GM18868 (cell line): ENCODE measurements around the gene OLFM2.

Source experiments
- ATAC-seq: cut with Tn5 transposase; IDR thresholded peaks from one replicate; pipeline ENCODE4 v1.9.1; 2021; ENCODE audit warnings: mild to moderate bottlenecking, moderate library complexity; ENCODE audit not compliant: unreplicated experiment

Gene OLFM2

GRCh38 chr19:9910625-9911024 lies 25.7 kb downstream of the OLFM2 start:
- no peak for ATAC-seq

GRCh38 chr19:9909251-9909650 lies 27.1 kb downstream of the OLFM2 start:
- ATAC-seq, result no peak

DNA sequence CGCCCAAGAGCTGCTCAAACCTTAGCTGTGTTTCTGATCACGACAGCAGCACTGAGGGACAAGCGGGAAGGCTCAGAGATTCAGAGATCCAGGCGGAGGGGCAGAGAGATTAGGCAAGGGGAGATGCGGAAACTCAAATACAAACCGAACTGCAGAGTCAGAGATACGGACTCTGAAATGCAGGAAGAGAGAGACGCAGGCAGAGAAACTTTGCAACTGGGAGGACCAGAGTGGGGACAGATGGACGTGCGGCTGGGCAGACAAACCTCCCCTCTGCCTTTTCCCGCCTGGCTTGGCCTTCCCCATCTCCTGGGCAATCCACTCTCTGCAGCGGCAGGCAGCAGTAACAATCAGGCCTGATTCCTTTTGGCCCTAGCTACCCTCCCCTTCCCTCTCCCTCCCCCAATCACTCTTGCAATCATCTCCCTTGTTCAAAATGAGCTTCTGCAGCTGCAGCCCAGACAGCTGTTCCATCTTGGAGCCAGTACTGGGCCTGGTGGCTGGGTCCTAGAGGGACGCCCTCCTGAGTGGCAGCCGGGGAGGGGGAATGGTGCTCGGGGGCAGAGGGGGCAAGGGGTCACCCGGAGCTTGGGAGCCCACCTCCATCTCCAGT lies 29.7 kb downstream of the OLFM2 start:
- ATAC-seq, result no peak

- no peak for ATAC-seq
Observed at GRCh38 chr19:9903336-9903735, 33.0 kb downstream of the OLFM2 start.

GRCh38 chr19:9901642-9902041 lies 34.7 kb downstream of the OLFM2 start:
- ATAC-seq, result no peak

DNA sequence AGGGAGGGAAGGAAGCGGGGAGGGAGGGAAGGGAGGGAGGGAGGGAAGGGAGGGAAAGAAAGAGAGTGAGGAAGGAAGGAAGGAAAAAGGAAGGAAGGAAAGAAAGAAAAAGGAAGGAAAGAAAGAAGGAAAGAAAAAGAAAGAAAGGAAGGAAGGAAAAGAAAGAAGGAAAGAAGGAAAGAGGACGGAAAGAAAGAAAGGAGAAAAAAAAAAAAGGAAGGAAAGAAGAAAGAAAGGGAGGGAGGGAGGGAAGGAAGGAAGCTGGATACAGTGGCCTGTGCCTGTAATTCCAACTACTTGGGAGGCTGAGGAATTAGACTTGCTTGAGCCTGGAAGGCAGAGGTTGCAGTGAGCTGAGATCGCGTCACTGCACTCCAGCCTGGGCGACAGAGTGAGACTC lies 35.3 kb downstream of the OLFM2 start:
- ATAC-seq, result no peak

- no peak for ATAC-seq
Observed at GRCh38 chr19:9891609-9892373, 44.5 kb downstream of the OLFM2 start.

DNA sequence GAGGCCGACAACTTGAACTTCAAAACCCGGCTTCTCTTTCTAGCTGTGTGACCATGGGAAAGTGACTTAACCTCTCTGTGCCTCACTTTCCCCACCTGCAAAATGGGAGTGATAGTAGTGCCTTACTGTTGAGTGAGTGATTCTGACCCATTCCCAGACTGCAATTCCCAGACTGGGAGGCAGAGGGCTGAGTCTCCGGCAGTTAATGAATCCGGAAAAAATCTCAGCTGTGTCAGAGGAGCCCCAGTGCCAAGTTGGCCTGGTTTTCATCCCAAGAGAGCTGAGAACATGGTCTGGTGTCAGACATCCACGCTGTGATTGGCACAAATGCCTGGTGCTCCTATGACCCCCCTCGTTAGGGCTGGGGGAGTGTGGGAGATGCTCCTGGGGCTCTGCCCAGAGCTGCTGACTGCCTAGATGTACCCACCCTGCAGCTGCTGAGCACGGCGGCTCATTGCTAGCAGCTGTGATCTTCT lies 51.2 kb downstream of the OLFM2 start:
- no peak for ATAC-seq

DNA sequence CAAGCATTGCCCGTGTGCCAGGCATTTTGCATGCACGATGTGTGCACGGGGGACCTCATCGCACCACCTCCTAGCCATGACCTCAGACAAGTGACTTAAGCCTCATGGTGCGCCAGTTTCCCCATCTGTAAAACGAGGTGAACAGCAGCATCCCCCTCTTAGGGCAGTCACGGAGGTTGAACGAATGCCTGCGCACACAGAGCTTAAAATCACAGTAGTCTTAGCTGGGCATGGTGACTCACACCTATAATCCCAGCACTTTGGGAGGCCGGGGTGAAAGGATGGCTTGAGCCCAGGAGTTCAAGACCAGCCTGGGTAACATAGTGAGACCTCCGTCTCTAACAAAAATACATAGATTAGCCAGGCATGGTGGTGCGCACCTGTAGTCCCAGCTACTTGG lies 52.6 kb downstream of the OLFM2 start:
- ATAC-seq, result no peak

- no peak for ATAC-seq
Observed at GRCh38 chr19:9883231-9883758, 53.0 kb downstream of the OLFM2 start.

- ATAC-seq, result no peak
Observed at GRCh38 chr19:9881720-9882119, 54.6 kb downstream of the OLFM2 start.

- ATAC-seq, result no peak
Observed at GRCh38 chr19:9878511-9879196, 57.7 kb downstream of the OLFM2 start.

- no peak for ATAC-seq
Observed at GRCh38 chr19:9877780-9878510, 58.4 kb downstream of the OLFM2 start.

DNA sequence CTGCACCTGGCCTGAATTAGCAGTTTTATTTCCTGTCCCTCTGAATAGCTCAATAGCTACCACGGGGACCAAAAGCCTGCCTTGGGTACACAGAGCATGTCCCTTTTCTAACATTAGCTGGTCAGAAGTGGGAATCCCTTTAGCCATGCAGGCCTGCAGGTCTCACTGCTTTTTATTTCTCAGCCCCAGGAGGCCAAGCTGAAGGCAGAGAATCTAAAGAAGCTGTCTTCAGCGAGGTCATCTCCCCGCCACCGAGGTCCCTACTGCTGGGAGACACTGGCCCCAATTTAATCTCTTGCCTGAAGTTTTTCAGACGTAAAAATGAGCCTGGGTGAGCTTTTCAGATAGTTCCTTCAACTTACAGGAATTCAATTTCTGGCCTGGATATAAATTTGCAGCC lies 60.5 kb downstream of the OLFM2 start:
- ATAC-seq, result no peak

DNA sequence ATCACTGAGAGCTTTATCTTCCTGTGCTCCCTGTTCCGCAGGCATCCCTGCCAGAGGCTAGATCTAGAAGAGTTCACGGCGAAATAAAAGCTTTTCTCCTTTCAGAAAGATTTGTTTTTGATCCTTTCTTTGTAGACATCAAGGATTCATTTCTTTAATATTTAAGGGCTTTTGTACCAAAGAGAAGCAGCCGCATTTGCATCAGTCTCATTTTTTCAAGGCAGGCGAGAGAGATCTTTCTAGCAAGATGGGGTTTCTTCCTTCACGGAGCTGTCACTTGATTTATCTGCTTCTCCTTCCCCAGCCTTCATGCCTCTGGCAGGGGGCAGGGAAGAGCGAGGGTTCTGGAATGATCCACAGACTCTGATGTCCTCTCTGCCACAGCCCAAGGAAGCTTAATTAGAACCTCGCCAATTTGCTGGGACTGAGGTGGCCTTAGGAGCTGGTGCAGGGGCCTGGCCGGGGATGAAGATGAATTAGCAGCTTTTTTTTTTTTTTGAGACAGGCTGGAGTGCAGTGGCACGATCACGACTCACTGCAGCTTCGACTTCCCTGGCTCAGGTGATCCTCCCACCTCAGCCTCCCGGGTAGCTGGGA lies 61.2 kb downstream of the OLFM2 start:
- ATAC-seq, result no peak

DNA sequence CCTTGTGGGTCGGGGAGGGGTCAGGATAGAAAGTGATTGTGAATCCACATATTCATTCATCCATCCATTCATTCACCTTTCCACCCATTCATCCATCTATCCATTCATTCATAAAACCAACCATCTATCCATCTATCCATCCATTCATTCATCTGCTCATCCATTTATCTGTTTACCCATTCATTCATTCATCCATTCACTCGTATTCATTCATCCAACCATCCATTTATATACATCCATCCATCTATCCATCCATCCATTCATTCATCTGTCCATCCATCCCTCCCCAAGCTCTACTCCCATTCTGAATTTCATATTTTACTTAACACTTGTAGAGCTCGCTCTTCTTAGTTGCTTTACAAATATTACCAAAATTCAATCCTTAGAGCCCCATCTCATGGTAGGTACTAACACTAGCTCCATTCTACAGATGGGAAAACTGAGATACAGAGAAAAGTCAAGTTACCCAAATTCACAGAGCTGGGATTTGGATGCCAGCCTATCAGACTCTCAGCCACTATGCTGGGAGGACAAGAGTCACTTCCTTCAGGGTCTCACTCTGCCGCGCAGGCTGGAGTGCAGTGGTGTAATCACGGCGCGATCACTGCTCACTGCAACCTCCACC lies 63.6 kb downstream of the OLFM2 start:
- no peak for ATAC-seq

DNA sequence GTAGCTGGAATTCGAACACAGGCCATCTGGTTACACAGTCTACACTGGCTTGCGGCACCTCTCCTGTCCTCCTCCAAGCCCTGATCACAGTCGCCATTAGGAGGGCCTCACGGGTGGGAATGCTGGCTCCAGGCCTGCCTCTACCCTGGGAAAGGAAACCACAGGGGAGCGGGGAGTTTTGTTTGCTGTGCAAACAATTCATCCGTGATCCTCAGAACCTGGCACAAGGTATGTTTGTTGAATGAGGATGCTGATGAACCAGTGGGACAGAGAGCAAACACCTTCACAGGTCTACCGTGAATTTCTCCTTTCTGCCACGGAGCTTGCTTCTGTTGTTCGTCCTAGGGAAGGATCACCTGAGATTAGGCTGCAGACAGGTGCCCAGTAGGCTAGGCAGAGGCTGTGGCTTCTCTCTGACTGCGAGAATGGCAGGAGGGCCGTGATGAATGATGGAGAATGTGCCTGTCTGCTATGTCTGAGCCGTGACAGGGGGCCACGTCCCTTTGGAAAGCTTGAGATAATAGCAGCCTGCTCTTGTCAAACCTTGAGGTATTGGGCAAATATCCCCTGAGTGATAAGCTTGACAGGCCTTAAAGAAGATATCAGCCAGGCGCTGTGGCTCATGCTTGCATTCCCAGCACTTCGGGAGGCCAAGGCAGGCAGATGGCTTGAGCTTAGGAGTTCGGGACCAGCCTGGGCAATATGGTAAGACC lies 64.5 kb downstream of the OLFM2 start:
- no peak for ATAC-seq

DNA sequence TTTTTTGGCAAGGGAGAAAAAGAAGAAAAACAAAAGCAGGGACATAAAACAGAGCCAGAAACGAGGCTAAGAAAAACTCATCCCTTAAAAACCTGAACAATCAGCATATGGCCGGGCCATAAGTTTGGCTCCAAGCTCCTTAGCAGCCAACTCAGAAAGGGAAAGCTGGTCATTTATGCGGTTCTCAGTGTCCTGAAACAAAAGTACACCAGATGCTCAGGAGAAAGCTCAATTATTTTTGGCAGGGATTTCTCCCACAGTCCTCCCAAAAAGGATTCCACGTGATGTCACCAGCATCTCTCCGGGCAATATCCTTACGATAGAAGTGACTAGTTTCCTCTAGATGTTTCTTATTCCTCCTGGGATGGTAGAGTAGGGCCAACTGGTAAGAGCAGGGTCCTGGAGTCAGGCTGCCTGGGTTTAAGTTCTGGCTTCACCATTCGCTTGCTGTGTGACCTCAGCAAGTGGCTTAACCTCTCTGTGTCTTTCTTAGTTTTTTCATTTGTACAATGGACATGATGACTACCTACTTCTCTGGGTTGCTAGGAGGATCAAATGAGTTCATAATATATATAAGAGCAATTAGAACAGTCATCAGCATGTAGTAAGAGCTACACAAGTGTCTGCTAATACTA lies 67.2 kb downstream of the OLFM2 start:
- ATAC-seq, result no peak
